HepG2 (cell line): ENCODE data around the gene PPP2R2B. TPM values are rescaled to one million over a fixed set of nuclear protein-coding genes. Genes with fewer than 3 reads are reported as not detected.

Source experiments
- ATAC-seq: fragments of 200-7000 bp; cut with Tn5 transposase; 3 replicates; pipeline ENCODE4 v1.9.1; 2020; ENCODE audit warnings: mild to moderate bottlenecking, moderate library complexity
- BruUV-seq: library from RNA; stranded (reverse); fragments of 400-500 nt; replicated peaks from 2 replicates; lab custom pipeline; 2021; lab: Mats Ljungman, UMichigan
- CTCF ChIA-PET: fragments of 300-600 bp; formaldehyde crosslinking; extraction: SDS; loops from one replicate; lab custom pipeline; 2021; ENCODE audit warnings: low total read pairs, inconsistent platforms, low intra/inter-chr PET ratio; lab: Yijun Ruan, JAX
- POLR2A ChIA-PET: fragments of 350-600 bp; sonication (Branson Sonifier 250); formaldehyde crosslinking; loops from one replicate; lab custom pipeline; 2020; ENCODE audit warnings: antibody characterized with exemption, inconsistent platforms; lab: Yijun Ruan, JAX
- DNase-seq: peaks from one replicate; pipeline ENCODE4 v3.0.0-alpha.2; 2015; ENCODE audit warnings: low spot score
- FAIRE-seq: peaks from 3 replicates; lab custom pipeline; 2011; peaks lifted over from hg19 to GRCh38; lab: Jason Lieb, UNC
- H2AFZ ChIP-seq: one replicate; pipeline ENCODE4 v1.6.1; 2011; ENCODE audit warnings: low read length, inconsistent platforms
- H3K27ac ChIP-seq: fragments of 300-600 bp; 3 replicates; pipeline ENCODE4 v1.8.0; 2011; ENCODE audit warnings: mixed run types, mild to moderate bottlenecking, mixed read lengths, low read length, inconsistent platforms; ENCODE audit not compliant: insufficient read depth; ENCODE audit errors: extremely low read length
- H3K27me3 ChIP-seq, 2 experiments: fragments of 200-600 bp in 1 of 2; 2 replicates in 1 of 2; 3 replicates in 1 of 2; pipeline versions ENCODE4 v1.6.0 to v1.8.0; 2011; ENCODE audit warnings: low read length in 2 of 2, mild to moderate bottlenecking in 2 of 2, moderate library complexity in 2 of 2, inconsistent platforms in 1 of 2; ENCODE audit not compliant: insufficient read depth in 2 of 2, control insufficient read depth in 1 of 2
- H3K36me3 ChIP-seq, 2 experiments: fragments of 200-600 bp in 1 of 2; replicated peaks in 1 of 2; 2 replicates in 1 of 2; 3 replicates in 1 of 2; pipeline versions ENCODE4 v1.5.1 to v1.8.0; 2011; ENCODE audit warnings: low read length in 2 of 2, inconsistent platforms in 1 of 2; ENCODE audit not compliant: insufficient read depth in 2 of 2, control insufficient read depth in 1 of 2
- H3K4me1 ChIP-seq: 2 replicates; pipeline ENCODE4 v1.5.1; 2012; ENCODE audit warnings: low read length, inconsistent platforms; ENCODE audit not compliant: insufficient read depth
- H3K4me2 ChIP-seq: 2 replicates; pipeline ENCODE4 v1.6.0; 2011; ENCODE audit warnings: low read depth, low read length, inconsistent platforms
- H3K4me3 ChIP-seq, 3 experiments: fragments of 200-600 bp in 1 of 3; sonication (generic), shearing (Covaris generic) in 1 of 3; replicated peaks in 1 of 3; 2 replicates each; pipeline ENCODE4 v1.5.1; 2011 to 2016; ENCODE audit warnings: low read length in 3 of 3, inconsistent platforms in 2 of 3, low read depth in 2 of 3, mild to moderate bottlenecking in 2 of 3, control low read depth in 1 of 3, mixed read lengths in 1 of 3; ENCODE audit not compliant: insufficient read depth in 1 of 3
- H3K79me2 ChIP-seq: one replicate; pipeline ENCODE4 v1.6.1; 2011; ENCODE audit warnings: low read length, inconsistent platforms; ENCODE audit not compliant: insufficient read depth
- H3K9ac ChIP-seq: 2 replicates; pipeline ENCODE4 v1.6.0; 2011; ENCODE audit warnings: mild to moderate bottlenecking, low read depth, low read length, inconsistent platforms; ENCODE audit not compliant: insufficient read depth
- H3K9me3 ChIP-seq: 2 replicates; pipeline ENCODE4 v1.5.1; 2012; ENCODE audit warnings: mild to moderate bottlenecking, low read length
- H4K20me1 ChIP-seq: 2 replicates; pipeline ENCODE4 v1.6.0; 2011; ENCODE audit warnings: inconsistent platforms, mild to moderate bottlenecking, low read length, moderate library complexity; ENCODE audit not compliant: insufficient read depth
- FOXA1 ChIP-seq, 2 experiments: fragments of 450-650 bp in 1 of 2; sonication (generic) in 1 of 2; formaldehyde crosslinking in 1 of 2; IDR thresholded peaks; 2 replicates each; pipeline versions ENCODE4 v1.4.0 to v1.6.1; 2016 to 2020; ENCODE audit warnings: missing genetic modification reagents in 1 of 2
- NPAS2 ChIP-seq: sonication (generic); formaldehyde crosslinking; IDR thresholded peaks from 2 replicates; pipeline ENCODE4 v1.8.0; 2022; ENCODE audit warnings: mild to moderate bottlenecking, missing genetic modification reagents, borderline replicate concordance
- SMAD3 ChIP-seq: sonication (generic); formaldehyde crosslinking; IDR thresholded peaks from 2 replicates; pipeline ENCODE4 v1.4.0; 2020; ENCODE audit warnings: missing genetic modification reagents
- SP4 ChIP-seq: sonication (generic); formaldehyde crosslinking; IDR thresholded peaks from 2 replicates; pipeline ENCODE4 v1.8.1; 2023; ENCODE audit warnings: mild to moderate bottlenecking, missing genetic modification reagents
- TCF7 ChIP-seq: sonication (generic); IDR thresholded peaks from 2 replicates; pipeline ENCODE4 v1.6.1; 2016; ENCODE audit warnings: antibody characterized with exemption, low read depth
- ZNF101 ChIP-seq: sonication (generic); formaldehyde crosslinking; IDR thresholded peaks from 2 replicates; pipeline ENCODE4 v1.4.0; 2020; ENCODE audit warnings: mild to moderate bottlenecking, low read depth, missing genetic modification reagents, borderline replicate concordance
- ZNF234 ChIP-seq: sonication (generic); formaldehyde crosslinking; conservative IDR thresholded peaks from 2 replicates; pipeline ENCODE4 v1.5.1; 2020; ENCODE audit warnings: mild to moderate bottlenecking, missing genetic modification reagents
- ZNF24 ChIP-seq: fragments of 450-650 bp; IDR thresholded peaks from 2 replicates; pipeline ENCODE4 v1.6.1; 2017; ENCODE audit warnings: antibody characterized with exemption, mild to moderate bottlenecking
- ZNF607 ChIP-seq: sonication (generic); formaldehyde crosslinking; IDR thresholded peaks from 2 replicates; pipeline ENCODE4 v1.5.1; 2020; ENCODE audit warnings: missing genetic modification reagents, mild to moderate bottlenecking, borderline replicate concordance
- WGBS: methylation state at CpG from one replicate; pipeline ENCODE4 v1.1.6; 2017; ENCODE audit warnings: low lambda C conversion rate; 5-methylcytosine and 5-hydroxymethylcytosine counted together
- in situ Hi-C: cut with HindIII; loops from 2 replicates; pipeline ENCODE4 v1.10.0; 2017; ENCODE audit warnings: low pct_unique_long_range_greater_than_20kb; ENCODE audit not compliant: extremely low pct_ligation_motif_present
- intact Hi-C: fragments of 100-400 bp; cut with micrococcal nuclease; formaldehyde crosslinking; loops from one replicate; pipeline ENCODE4 v1.10.0; 2022; ENCODE audit not compliant: unreplicated experiment
- polyA plus RNA-seq, 8 experiments: library from polyadenylated mRNA; depleted of rRNA in 3 of 8; stranded (reverse) in 7 of 8; unstranded in 1 of 8; fragments of >200 nt; fragmentation: Illumina TruSeq in 4 of 8; extraction: Trizol in 4 of 8; gene quantifications; 2 replicates each; pipeline versions ENCODE4 v1.2.1 to v1.2.3, GENCODE V29; 2011 to 2016; ENCODE audit warnings: low read depth in 4 of 8, missing spikeins in 1 of 8, mixed read lengths in 1 of 8; ENCODE audit not compliant: insufficient read depth in 1 of 8
- total RNA-seq, 5 experiments: library from RNA; depleted of rRNA; stranded (reverse); fragments of >200 nt; fragmentation: Illumina TruSeq; extraction: Trizol; gene quantifications; 2 replicates each; pipeline ENCODE4 v1.2.3, GENCODE V29; 2016; ENCODE audit warnings: low read depth in 1 of 5
- TF ChIP-seq, protein P1 (sequence below): sonication (generic); formaldehyde crosslinking; IDR thresholded peaks from 2 replicates; pipeline ENCODE4 v1.9.0; 2021; ENCODE audit warnings: missing genetic modification reagents, borderline replicate concordance
- TF ChIP-seq, protein P2 (sequence below): sonication (generic); formaldehyde crosslinking; IDR thresholded peaks from 2 replicates; pipeline ENCODE4 v1.5.1; 2020; ENCODE audit warnings: mild to moderate bottlenecking, missing genetic modification reagents, borderline replicate concordance
- TF ChIP-seq, protein P3 (sequence below): IDR thresholded peaks from 2 replicates; pipeline ENCODE4 v1.6.1; 2016

PPP2R2B gene
- total and polyA plus RNA-seq, 2 of the 13 experiments (the other 11 are each of a cell fraction or from before 2014, with no cell fraction given) = not detected

DNA sequence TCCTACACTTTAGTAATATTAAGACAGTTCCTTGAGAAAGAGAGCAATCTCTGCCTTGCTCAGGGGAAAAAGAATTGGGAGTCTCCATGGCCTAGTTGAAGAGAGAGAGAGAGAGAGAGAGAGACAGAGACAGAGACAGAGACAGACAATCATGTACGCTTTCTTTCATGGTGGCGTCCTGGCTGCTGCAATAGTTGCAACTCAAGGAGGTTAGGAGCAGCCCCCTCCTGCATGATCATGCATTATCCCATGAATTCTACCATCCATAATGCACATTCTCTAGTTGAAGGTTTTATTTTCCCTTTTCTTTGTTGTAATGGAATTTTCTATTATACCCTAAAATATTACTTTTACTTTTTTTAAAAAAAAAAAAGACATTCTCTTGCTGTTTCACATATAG is 50.7 kb downstream of the PPP2R2B start:
- H3K79me2 ChIP-seq = no peaks in the 10 kb centered on the region
- H3K27ac ChIP-seq = no peak overlapping the region
- POLR2A ChIA-PET = no interaction called here
- no peaks in the 10 kb centered on the region for H3K36me3 ChIP-seq
- no peak overlapping the region for H3K4me2 ChIP-seq
- ATAC-seq (no peak), DNase-seq (no peak), FAIRE-seq (no peak)
- 6% methylated on average over 2 of the region's 2 CpGs for WGBS
- no peak overlapping the region for H3K9ac ChIP-seq
- H2AFZ ChIP-seq = no peak overlapping the region
- H3K9me3 ChIP-seq = no peaks in the 10 kb centered on the region
- in situ Hi-C loops = no loop called here
- CTCF ChIA-PET = no interaction called here
- H4K20me1 ChIP-seq = no peaks in the 10 kb centered on the region
- TF ChIP-seq, protein P1, sequence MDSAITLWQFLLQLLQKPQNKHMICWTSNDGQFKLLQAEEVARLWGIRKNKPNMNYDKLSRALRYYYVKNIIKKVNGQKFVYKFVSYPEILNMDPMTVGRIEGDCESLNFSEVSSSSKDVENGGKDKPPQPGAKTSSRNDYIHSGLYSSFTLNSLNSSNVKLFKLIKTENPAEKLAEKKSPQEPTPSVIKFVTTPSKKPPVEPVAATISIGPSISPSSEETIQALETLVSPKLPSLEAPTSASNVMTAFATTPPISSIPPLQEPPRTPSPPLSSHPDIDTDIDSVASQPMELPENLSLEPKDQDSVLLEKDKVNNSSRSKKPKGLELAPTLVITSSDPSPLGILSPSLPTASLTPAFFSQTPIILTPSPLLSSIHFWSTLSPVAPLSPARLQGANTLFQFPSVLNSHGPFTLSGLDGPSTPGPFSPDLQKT (CRISPR knock-in tag) = no peak
- no peak for TF ChIP-seq ZNF101
- TF ChIP-seq SP4 = no peak
- TF ChIP-seq, protein P2, sequence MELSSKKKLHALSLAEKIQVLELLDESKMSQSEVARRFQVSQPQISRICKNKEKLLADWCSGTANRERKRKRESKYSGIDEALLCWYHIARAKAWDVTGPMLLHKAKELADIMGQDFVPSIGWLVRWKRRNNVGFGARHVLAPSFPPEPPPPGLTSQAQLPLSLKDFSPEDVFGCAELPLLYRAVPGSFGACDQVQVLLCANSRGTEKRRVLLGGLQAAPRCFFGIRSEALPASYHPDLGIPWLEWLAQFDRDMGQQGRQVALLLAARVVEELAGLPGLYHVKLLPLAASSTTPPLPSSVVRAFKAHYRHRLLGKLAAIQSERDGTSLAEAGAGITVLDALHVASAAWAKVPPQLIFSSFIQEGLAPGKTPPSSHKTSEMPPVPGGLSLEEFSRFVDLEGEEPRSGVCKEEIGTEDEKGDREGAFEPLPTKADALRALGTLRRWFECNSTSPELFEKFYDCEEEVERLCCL = no peak
- TF ChIP-seq SMAD3 = no peak
- TF ChIP-seq ZNF607 (CRISPR knock-in tag) = no peak
- no peak for TF ChIP-seq NPAS2 (CRISPR knock-in tag)
- TF ChIP-seq FOXA1 (IDR thresholded peaks at IDR 0.05) = no peak
- TF ChIP-seq FOXA1 (CRISPR knock-in tag; IDR thresholded peaks at IDR 0.05) = no peak
- TF ChIP-seq, protein P3, sequence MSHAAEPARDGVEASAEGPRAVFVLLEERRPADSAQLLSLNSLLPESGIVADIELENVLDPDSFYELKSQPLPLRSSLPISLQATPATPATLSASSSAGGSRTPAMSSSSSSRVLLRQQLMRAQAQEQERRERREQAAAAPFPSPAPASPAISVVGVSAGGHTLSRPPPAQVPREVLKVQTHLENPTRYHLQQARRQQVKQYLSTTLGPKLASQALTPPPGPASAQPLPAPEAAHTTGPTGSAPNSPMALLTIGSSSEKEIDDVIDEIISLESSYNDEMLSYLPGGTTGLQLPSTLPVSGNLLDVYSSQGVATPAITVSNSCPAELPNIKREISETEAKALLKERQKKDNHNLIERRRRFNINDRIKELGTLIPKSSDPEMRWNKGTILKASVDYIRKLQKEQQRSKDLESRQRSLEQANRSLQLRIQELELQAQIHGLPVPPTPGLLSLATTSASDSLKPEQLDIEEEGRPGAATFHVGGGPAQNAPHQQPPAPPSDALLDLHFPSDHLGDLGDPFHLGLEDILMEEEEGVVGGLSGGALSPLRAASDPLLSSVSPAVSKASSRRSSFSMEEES = no peak
- TF ChIP-seq ZNF24 = no peak
- no peak for TF ChIP-seq TCF7
- TF ChIP-seq ZNF234 = no peak
- TF ChIP-seq, all 625 proteins: peak for 0
- no peaks in the 10 kb centered on the region for H3K4me1 ChIP-seq
- no peaks in the 10 kb centered on the region for H3K27me3 ChIP-seq
- intact Hi-C loops = no loop called here
- BruUV-seq = no TSS peak
- H3K4me3 ChIP-seq = no peak overlapping the region
